GM12878 (cell line): ENCODE results near the gene SDS.

Experiments
- BCL3 ChIP-seq: IDR thresholded peaks from 2 replicates; pipeline ENCODE4 v1.6.1; 2011; ENCODE audit warnings: borderline replicate concordance, low read depth, mild to moderate bottlenecking, moderate library complexity, low read length; ENCODE audit not compliant: insufficient read depth, poor library complexity, severe bottlenecking
- CEBPB ChIP-seq, 2 experiments: fragments of 150-350 bp in 1 of 2; IDR thresholded peaks; 2 replicates each; pipeline ENCODE4 v1.6.1; 2012 to 2014; ENCODE audit warnings: low read depth in 2 of 2, low read length in 2 of 2, borderline replicate concordance in 1 of 2, inconsistent platforms in 1 of 2
- CTCF ChIP-seq, 3 experiments: IDR thresholded peaks in 2 of 3; conservative IDR thresholded peaks in 1 of 3; 2 replicates each; pipeline ENCODE4 v1.5.1; 2011; ENCODE audit warnings: low read depth in 3 of 3, low read length in 3 of 3, mild to moderate bottlenecking in 3 of 3, control low read depth in 2 of 3, moderate library complexity in 2 of 3, inconsistent platforms in 1 of 3, mixed read lengths in 1 of 3; ENCODE audit not compliant: control insufficient read depth in 2 of 3, insufficient read depth in 1 of 3; ENCODE audit errors: extremely low read depth in 1 of 3
- E2F8 ChIP-seq: fragments of 450-650 bp; IDR thresholded peaks from 2 replicates; pipeline ENCODE4 v1.6.1; 2018; ENCODE audit warnings: mild to moderate bottlenecking, low read depth, moderate library complexity; ENCODE audit not compliant: partially characterized antibody
- EZH2 ChIP-seq: IDR thresholded peaks from 2 replicates; pipeline ENCODE4 v1.6.1; 2012; ENCODE audit warnings: low read depth, mild to moderate bottlenecking, control low read depth, inconsistent platforms, low read length, borderline replicate concordance; ENCODE audit not compliant: control insufficient read depth
- GABPA ChIP-seq: IDR thresholded peaks from 2 replicates; pipeline ENCODE4 v1.6.1; 2014; ENCODE audit warnings: antibody characterized with exemption, low read depth, mild to moderate bottlenecking, inconsistent platforms
- KLF5 ChIP-seq: fragments of 450-650 bp; IDR thresholded peaks from 2 replicates; pipeline ENCODE4 v1.6.1; 2014; ENCODE audit warnings: mild to moderate bottlenecking; ENCODE audit not compliant: partially characterized antibody
- NFIC ChIP-seq: IDR thresholded peaks from 2 replicates; pipeline ENCODE4 v1.6.1; 2012; ENCODE audit warnings: low read depth, mild to moderate bottlenecking, inconsistent platforms, low read length, moderate library complexity
- POLR2A ChIP-seq: IDR thresholded peaks from 2 replicates; pipeline ENCODE4 v1.6.1; 2011; ENCODE audit warnings: low read depth, mild to moderate bottlenecking, low read length
- POLR2AphosphoS5 ChIP-seq: IDR thresholded peaks from 2 replicates; pipeline ENCODE4 v1.6.1; 2011; ENCODE audit warnings: mild to moderate bottlenecking, low read length, inconsistent platforms
- POU2F2 ChIP-seq: IDR thresholded peaks from 3 replicates; pipeline ENCODE4 v1.6.1; 2011; ENCODE audit warnings: low read depth, mild to moderate bottlenecking, low read length, borderline replicate concordance
- RAD21 ChIP-seq: IDR thresholded peaks from 2 replicates; pipeline ENCODE4 v1.6.1; 2011; ENCODE audit warnings: mild to moderate bottlenecking, low read depth, low read length, moderate library complexity; ENCODE audit not compliant: insufficient read depth
- TCF12 ChIP-seq: IDR thresholded peaks from 2 replicates; pipeline ENCODE4 v1.6.1; 2011; ENCODE audit warnings: low read depth, mild to moderate bottlenecking, low read length
- ZNF384 ChIP-seq: IDR thresholded peaks from 2 replicates; pipeline ENCODE4 v1.6.1; 2012; ENCODE audit warnings: low read depth, mild to moderate bottlenecking, low read length, improper control_type of control experiment, borderline replicate concordance

- TF ChIP-seq RAD21 = no peak
- no peak for TF ChIP-seq TCF12
- no peak for TF ChIP-seq ZNF384
- no peak for TF ChIP-seq CTCF (IDR thresholded peaks at IDR 0.05 in 2 of 3, conservative IDR thresholded peaks at IDR 0.05 in 1 of 3; ENCODE audit: control insufficient read depth in 2 of 3, extremely low read depth in 1 of 3, insufficient read depth in 1 of 3, low read depth in 3 of 3, low read length in 3 of 3)
- no peak for TF ChIP-seq GABPA
- no peak for TF ChIP-seq E2F8
- no peak for TF ChIP-seq NFIC
- no peak for TF ChIP-seq CEBPB (IDR thresholded peaks at IDR 0.05; ENCODE audit: borderline replicate concordance in 1 of 2, low read depth in 2 of 2, low read length in 2 of 2)
- TF ChIP-seq KLF5 = no peak
- TF ChIP-seq EZH2 = no peak
- no peak for TF ChIP-seq POU2F2
- no peak for TF ChIP-seq BCL3
- TF ChIP-seq POLR2A = no peak
- TF ChIP-seq POLR2AphosphoS5 = no peak
These were observed 35.4 kb downstream of the SDS start for GRCh38 chr12:113368331-113368730.
